ENCODE results near the gene ERN2. TPM values are rescaled to one million over a fixed set of nuclear protein-coding genes. Genes with fewer than 3 reads are reported as not detected.

ERN2 gene
- total RNA-seq, 1 donor from 2014 or later = not detected

GRCh38 chr16:23673971-23674614 is 38.9 kb downstream of the ERN2 start:
- H3K27me3 Mint-ChIP-seq (ENCODE audit: low read depth, unreplicated experiment) = no peaks in the 10 kb centered on the region
- H3K27me3 ChIP-seq (ENCODE audit: insufficient read depth, low read length) = no peaks in the 10 kb centered on the region
- no peak overlapping the region for H3K4me2 ChIP-seq (ENCODE audit: low read length)
- no peaks in the 10 kb centered on the region for H3K9me3 Mint-ChIP-seq (ENCODE audit: unreplicated experiment)
- H3K4me3 ChIP-seq (ENCODE audit: insufficient read depth, low read depth, low read length) = no peak overlapping the region
- H3K27ac Mint-ChIP-seq (ENCODE audit: unreplicated experiment) = no peak overlapping the region
- H3K36me3 Mint-ChIP-seq (ENCODE audit: low read depth, unreplicated experiment) = peaks cover 9% of the 10 kb centered on the region
- no peak overlapping the region for H3K9ac ChIP-seq (ENCODE audit: low read length)
- H3K27ac ChIP-seq (ENCODE audit: low read depth, low read length) = no peak overlapping the region
- H4K20me1 ChIP-seq (ENCODE audit: insufficient read depth, low read length) = peaks cover 47% of the 10 kb centered on the region
- DNase-seq (ENCODE audit: low read depth) (no peak), FAIRE-seq (no peak)
- H2AFZ ChIP-seq (ENCODE audit: low read depth, low read length) = no peak overlapping the region
- H3K36me3 ChIP-seq (ENCODE audit: insufficient read depth, low read length) = peaks cover 10% of the 10 kb centered on the region
- peaks cover 15% of the 10 kb centered on the region for H3K79me2 ChIP-seq (ENCODE audit: insufficient read depth, low read length)
- H3K4me3 Mint-ChIP-seq (ENCODE audit: unreplicated experiment) = no peak overlapping the region
- H3K4me1 Mint-ChIP-seq (ENCODE audit: low read depth, unreplicated experiment) = peaks cover 13% of the 10 kb centered on the region
- H3K9me3 ChIP-seq (ENCODE audit: insufficient read depth, low read depth, low read length) = no peaks in the 10 kb centered on the region
- TF ChIP-seq, protein P1, sequence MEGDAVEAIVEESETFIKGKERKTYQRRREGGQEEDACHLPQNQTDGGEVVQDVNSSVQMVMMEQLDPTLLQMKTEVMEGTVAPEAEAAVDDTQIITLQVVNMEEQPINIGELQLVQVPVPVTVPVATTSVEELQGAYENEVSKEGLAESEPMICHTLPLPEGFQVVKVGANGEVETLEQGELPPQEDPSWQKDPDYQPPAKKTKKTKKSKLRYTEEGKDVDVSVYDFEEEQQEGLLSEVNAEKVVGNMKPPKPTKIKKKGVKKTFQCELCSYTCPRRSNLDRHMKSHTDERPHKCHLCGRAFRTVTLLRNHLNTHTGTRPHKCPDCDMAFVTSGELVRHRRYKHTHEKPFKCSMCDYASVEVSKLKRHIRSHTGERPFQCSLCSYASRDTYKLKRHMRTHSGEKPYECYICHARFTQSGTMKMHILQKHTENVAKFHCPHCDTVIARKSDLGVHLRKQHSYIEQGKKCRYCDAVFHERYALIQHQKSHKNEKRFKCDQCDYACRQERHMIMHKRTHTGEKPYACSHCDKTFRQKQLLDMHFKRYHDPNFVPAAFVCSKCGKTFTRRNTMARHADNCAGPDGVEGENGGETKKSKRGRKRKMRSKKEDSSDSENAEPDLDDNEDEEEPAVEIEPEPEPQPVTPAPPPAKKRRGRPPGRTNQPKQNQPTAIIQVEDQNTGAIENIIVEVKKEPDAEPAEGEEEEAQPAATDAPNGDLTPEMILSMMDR (IDR thresholded peaks at IDR 0.05; ENCODE audit: insufficient read depth, low read depth, low read length) = no peak
- no peak for TF ChIP-seq EZH2 (IDR thresholded peaks at IDR 0.05; ENCODE audit: insufficient read depth, low read length)
- peaks cover 25% of the 10 kb centered on the region for H3K4me1 ChIP-seq (ENCODE audit: insufficient read depth, low read length)

DNA sequence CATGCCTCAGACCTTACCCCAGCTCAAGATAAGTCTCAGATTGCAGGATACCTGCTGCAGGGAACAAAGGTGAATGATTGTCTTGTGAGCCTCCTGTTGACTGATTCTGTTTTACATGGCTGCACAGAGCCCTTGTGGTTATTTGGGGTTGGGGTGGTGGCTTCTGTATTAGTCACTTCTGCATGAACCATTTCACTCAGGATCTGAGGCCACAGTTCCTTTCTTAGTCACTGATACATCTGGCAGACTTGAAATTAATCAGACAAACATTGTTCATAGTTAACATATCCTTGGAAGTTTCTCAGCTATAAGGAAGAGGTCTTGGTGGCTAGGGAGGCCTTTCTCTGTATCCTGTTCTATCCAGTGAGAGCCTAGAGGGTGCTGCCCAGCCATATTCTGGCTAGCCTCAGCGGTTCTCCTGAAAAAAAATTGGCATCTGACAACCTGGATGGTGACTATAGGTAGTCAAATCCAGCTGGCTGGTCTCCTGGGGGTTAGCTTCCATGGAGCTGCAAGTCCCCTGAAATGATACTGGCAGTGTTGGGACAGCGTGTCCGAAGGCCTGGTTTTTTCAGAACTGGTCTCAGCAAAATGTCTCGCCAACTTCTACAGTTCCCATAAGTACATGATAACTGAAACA is 42.8 kb downstream of the ERN2 start:
- peak overlapping the region; percentile 72 for H3K27ac ChIP-seq (ENCODE audit: low read depth, low read length)
- Mint-ChIP-seq H3K9me3 (ENCODE audit: unreplicated experiment) (no peaks in the 10 kb centered on the region), H3K4me1 (ENCODE audit: low read depth, unreplicated experiment) (peaks cover 13% of the 10 kb centered on the region), H3K4me3 (ENCODE audit: unreplicated experiment) (no peak overlapping the region), H3K27ac (ENCODE audit: unreplicated experiment) (peak overlapping the region; percentile 78), H3K36me3 (ENCODE audit: low read depth, unreplicated experiment) (peaks cover 19% of the 10 kb centered on the region), H3K27me3 (ENCODE audit: low read depth, unreplicated experiment) (no peaks in the 10 kb centered on the region)
- no peaks in the 10 kb centered on the region for H3K9me3 ChIP-seq (ENCODE audit: insufficient read depth, low read depth, low read length)
- H3K36me3 ChIP-seq (ENCODE audit: insufficient read depth, low read length) = peaks cover 39% of the 10 kb centered on the region
- H4K20me1 ChIP-seq (ENCODE audit: insufficient read depth, low read length) = peaks cover 42% of the 10 kb centered on the region
- FAIRE-seq (no peak), DNase-seq (ENCODE audit: low read depth) (peak; percentile 91)
- TF ChIP-seq, protein P1 (IDR thresholded peaks at IDR 0.05; ENCODE audit: insufficient read depth, low read depth, low read length) = no peak
- no peak for TF ChIP-seq EZH2 (IDR thresholded peaks at IDR 0.05; ENCODE audit: insufficient read depth, low read length)
- peak overlapping the region; percentile 35 for H3K9ac ChIP-seq (ENCODE audit: low read length)
- H3K4me1 ChIP-seq (ENCODE audit: insufficient read depth, low read length) = peaks cover 19% of the 10 kb centered on the region
- no peak overlapping the region for H2AFZ ChIP-seq (ENCODE audit: low read depth, low read length)
- no peaks in the 10 kb centered on the region for H3K27me3 ChIP-seq (ENCODE audit: insufficient read depth, low read length)
- H3K4me3 ChIP-seq (ENCODE audit: insufficient read depth, low read depth, low read length) = no peak overlapping the region
- H3K79me2 ChIP-seq (ENCODE audit: insufficient read depth, low read length) = peaks cover 11% of the 10 kb centered on the region
- H3K4me2 ChIP-seq (ENCODE audit: low read length) = peak overlapping the region; percentile 51

DNA sequence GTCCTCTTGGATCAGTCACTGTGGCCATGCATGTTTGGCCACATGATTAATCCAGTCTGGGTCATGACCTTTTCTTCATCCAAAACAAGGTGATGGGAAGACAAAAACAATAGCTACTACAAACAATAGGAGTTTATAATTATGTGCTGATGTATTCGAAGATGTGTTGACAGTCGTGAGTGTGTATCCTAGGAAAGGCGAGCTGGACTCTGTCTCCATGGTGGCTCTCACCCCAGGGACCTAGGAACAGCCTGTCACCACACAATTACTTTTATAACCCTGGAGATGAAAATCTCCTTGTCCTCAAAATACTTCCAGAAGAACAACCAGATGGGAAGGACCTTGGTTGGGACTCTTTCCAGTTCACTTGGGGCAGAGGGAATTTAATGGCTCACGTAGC is 44.1 kb downstream of the ERN2 start:
- peaks cover 20% of the 10 kb centered on the region for H3K36me3 Mint-ChIP-seq (ENCODE audit: low read depth, unreplicated experiment)
- no peaks in the 10 kb centered on the region for H3K9me3 Mint-ChIP-seq (ENCODE audit: unreplicated experiment)
- no peaks in the 10 kb centered on the region for H3K27me3 Mint-ChIP-seq (ENCODE audit: low read depth, unreplicated experiment)
- Histone ChIP-seq H4K20me1 (ENCODE audit: insufficient read depth, low read length) (peaks cover 41% of the 10 kb centered on the region), H3K4me2 (ENCODE audit: low read length) (no peak overlapping the region), H3K9ac (ENCODE audit: low read length) (no peak overlapping the region), H3K79me2 (ENCODE audit: insufficient read depth, low read length) (peaks cover 13% of the 10 kb centered on the region), H2AFZ (ENCODE audit: low read depth, low read length) (no peak overlapping the region), H3K36me3 (ENCODE audit: insufficient read depth, low read length) (peaks cover 48% of the 10 kb centered on the region), H3K9me3 (ENCODE audit: insufficient read depth, low read depth, low read length) (no peaks in the 10 kb centered on the region), H3K4me3 (ENCODE audit: insufficient read depth, low read depth, low read length) (no peak overlapping the region), H3K4me1 (ENCODE audit: insufficient read depth, low read length) (peaks cover 19% of the 10 kb centered on the region), H3K27me3 (ENCODE audit: insufficient read depth, low read length) (no peaks in the 10 kb centered on the region), H3K27ac (ENCODE audit: low read depth, low read length) (no peak overlapping the region)
- FAIRE-seq (no peak), DNase-seq (ENCODE audit: low read depth) (no peak)
- peaks cover 13% of the 10 kb centered on the region for H3K4me1 Mint-ChIP-seq (ENCODE audit: low read depth, unreplicated experiment)
- TF ChIP-seq EZH2 (IDR thresholded peaks at IDR 0.05; ENCODE audit: insufficient read depth, low read length) = no peak
- TF ChIP-seq, protein P1 (IDR thresholded peaks at IDR 0.05; ENCODE audit: insufficient read depth, low read depth, low read length) = no peak
- no peak overlapping the region for H3K4me3 Mint-ChIP-seq (ENCODE audit: unreplicated experiment)
- H3K27ac Mint-ChIP-seq (ENCODE audit: unreplicated experiment) = no peak overlapping the region
